H1 (cell line): ENCODE measurements around the gene GTPBP1. TPM values are rescaled to one million over a fixed set of nuclear protein-coding genes. Genes with fewer than 3 reads are reported as not detected.

Experiments used
- CTCF ChIA-PET: fragments of 300-600 bp; sonication (Branson Sonifier 250); formaldehyde crosslinking; loops from one replicate; lab custom pipeline; 2021; ENCODE audit not compliant: partially characterized antibody; lab: Charles Lee
- POLR2A ChIA-PET: fragments of 300-600 bp; sonication (Branson Sonifier 250); formaldehyde crosslinking; loops from one replicate; lab custom pipeline; 2021; ENCODE audit warnings: inconsistent platforms; ENCODE audit not compliant: partially characterized antibody; lab: Charles Lee
- DNase-seq, 2 experiments: peaks; one replicate each; pipeline versions ENCODE4 v3.0.0 to v3.0.0-alpha.2; 2010 to 2022; ENCODE audit warnings: low spot score in 2 of 2, low read depth in 1 of 2, mixed read lengths in 1 of 2
- FAIRE-seq: peaks from 2 replicates; lab custom pipeline; 2011; peaks lifted over from hg19 to GRCh38; lab: Jason Lieb, UNC
- H2AFZ ChIP-seq: 2 replicates; pipeline ENCODE4 v1.8.1; 2012; ENCODE audit warnings: low read length, inconsistent platforms
- H2AK5ac ChIP-seq: 2 replicates; pipeline ENCODE4 v1.6.1; 2013; ENCODE audit warnings: low read depth, low read length
- H2BK120ac ChIP-seq: replicated peaks from 2 replicates; pipeline ENCODE3; 2013; ENCODE audit warnings: low read depth, low read length, inconsistent platforms
- H2BK12ac ChIP-seq: 2 replicates; pipeline ENCODE4 v1.6.1; 2013; ENCODE audit warnings: low read depth, low read length
- H2BK15ac ChIP-seq: 2 replicates; pipeline ENCODE4 v1.6.1; 2013; ENCODE audit warnings: low read length
- H2BK20ac ChIP-seq: 2 replicates; pipeline ENCODE4 v1.6.1; 2013; ENCODE audit warnings: low read length
- H2BK5ac ChIP-seq: 2 replicates; pipeline ENCODE4 v1.6.1; 2013; ENCODE audit warnings: low read depth, low read length
- H3K14ac ChIP-seq: 2 replicates; pipeline ENCODE4 v1.6.1; 2013; ENCODE audit warnings: inconsistent platforms; ENCODE audit not compliant: insufficient read length
- H3K18ac ChIP-seq: 2 replicates; pipeline ENCODE4 v1.6.1; 2013; ENCODE audit warnings: low read length; ENCODE audit errors: extremely low read depth
- H3K23ac ChIP-seq: 2 replicates; pipeline ENCODE4 v1.6.1; 2013; ENCODE audit warnings: inconsistent platforms; ENCODE audit not compliant: insufficient read length
- H3K23me2 ChIP-seq: 2 replicates; pipeline ENCODE4 v1.6.1; 2013; ENCODE audit warnings: low read depth, low read length
- H3K27ac ChIP-seq: 2 replicates; pipeline ENCODE4 v1.6.1; 2011; ENCODE audit warnings: low read depth, low read length, inconsistent platforms
- H3K27me3 ChIP-seq, 4 experiments: replicated peaks in 1 of 4; 1 replicate in 1 of 4; 2 replicates in 3 of 4; pipeline versions ENCODE4 v1.6.1 to v1.8.1; 2011 to 2013; ENCODE audit warnings: low read length in 3 of 4, mild to moderate bottlenecking in 3 of 4, inconsistent platforms in 2 of 4, mixed read lengths in 2 of 4, moderate library complexity in 1 of 4; ENCODE audit not compliant: control insufficient read depth in 3 of 4, insufficient read depth in 3 of 4; ENCODE audit errors: extremely low read depth in 1 of 4
- H3K36me3 ChIP-seq, 4 experiments: 2 replicates each; pipeline versions ENCODE4 v1.6.1 to v1.8.1; 2011 to 2013; ENCODE audit warnings: mild to moderate bottlenecking in 4 of 4, low read length in 3 of 4, moderate library complexity in 2 of 4, control low read depth in 1 of 4, inconsistent platforms in 1 of 4; ENCODE audit not compliant: insufficient read depth in 4 of 4, control insufficient read depth in 2 of 4
- H3K4ac ChIP-seq: replicated peaks from 2 replicates; pipeline ENCODE3; 2013; ENCODE audit warnings: low read length, low read depth, mixed read lengths, inconsistent platforms; ENCODE audit not compliant: insufficient read length
- H3K4me1 ChIP-seq, 4 experiments: replicated peaks in 1 of 4; 1 replicate in 1 of 4; 2 replicates in 3 of 4; pipeline versions ENCODE4 v1.6.1 to v1.8.1; 2011 to 2013; ENCODE audit warnings: low read length in 3 of 4, inconsistent platforms in 2 of 4, mixed read lengths in 1 of 4; ENCODE audit not compliant: insufficient read depth in 4 of 4, control insufficient read depth in 3 of 4
- H3K4me2 ChIP-seq, 2 experiments: 2 replicates each; pipeline versions ENCODE4 v1.6.1 to v1.8.1; 2011 to 2013; ENCODE audit warnings: low read depth in 2 of 2, low read length in 2 of 2, control low read depth in 1 of 2, inconsistent platforms in 1 of 2, mild to moderate bottlenecking in 1 of 2; ENCODE audit not compliant: insufficient read depth in 1 of 2
- H3K4me3 ChIP-seq, 4 experiments: fragments of 200-600, 300-600 bp in 1 of 4; sonication (generic), shearing (Covaris generic), sonication (Bioruptor Twin) in 1 of 4; 2 replicates each; pipeline versions ENCODE4 v1.5.1 to v1.8.1; 2011 to 2016; ENCODE audit warnings: low read length in 4 of 4, low read depth in 3 of 4, control low read depth in 2 of 4, inconsistent platforms in 2 of 4, mild to moderate bottlenecking in 2 of 4, mixed read lengths in 1 of 4, moderate library complexity in 1 of 4; ENCODE audit not compliant: insufficient read depth in 2 of 4; ENCODE audit errors: extremely low read depth in 1 of 4
- H3K56ac ChIP-seq: replicated peaks from 2 replicates; pipeline ENCODE3; 2013; ENCODE audit warnings: low read depth, mild to moderate bottlenecking, mixed read lengths, low read length, inconsistent platforms; ENCODE audit not compliant: insufficient read length
- H3K79me1 ChIP-seq: 2 replicates; pipeline ENCODE4 v1.6.1; 2013; ENCODE audit warnings: low read depth, low read length, control low read depth
- H3K79me2 ChIP-seq, 2 experiments: 2 replicates each; pipeline versions ENCODE4 v1.6.1 to v1.8.1; 2012 to 2013; ENCODE audit warnings: low read length in 2 of 2, mild to moderate bottlenecking in 2 of 2, inconsistent platforms in 1 of 2; ENCODE audit not compliant: insufficient read depth in 2 of 2, control insufficient read depth in 1 of 2
- H3K9ac ChIP-seq, 4 experiments: replicated peaks in 1 of 4; 1 replicate in 1 of 4; 2 replicates in 3 of 4; pipeline versions ENCODE4 v1.6.1 to v1.8.1; 2011 to 2013; ENCODE audit warnings: low read depth in 3 of 4, low read length in 3 of 4, control low read depth in 2 of 4, mild to moderate bottlenecking in 2 of 4, moderate library complexity in 2 of 4, inconsistent platforms in 1 of 4; ENCODE audit errors: extremely low read depth in 1 of 4
- H3K9me3 ChIP-seq, 2 experiments: 2 replicates each; pipeline versions ENCODE4 v1.6.1 to v1.8.1; 2012 to 2013; ENCODE audit warnings: mild to moderate bottlenecking in 2 of 2, moderate library complexity in 2 of 2, control low read depth in 1 of 2, inconsistent platforms in 1 of 2, low read depth in 1 of 2, low read length in 1 of 2, mixed read lengths in 1 of 2; ENCODE audit not compliant: insufficient read depth in 2 of 2
- H4K20me1 ChIP-seq, 2 experiments: replicated peaks in 1 of 2; 2 replicates each; pipeline versions ENCODE3 to v1.8.1; 2011 to 2013; ENCODE audit warnings: inconsistent platforms in 2 of 2, low read length in 2 of 2, mild to moderate bottlenecking in 1 of 2; ENCODE audit not compliant: insufficient read depth in 2 of 2, control insufficient read depth in 1 of 2
- H4K5ac ChIP-seq: 2 replicates; pipeline ENCODE4 v1.6.1; 2013; ENCODE audit warnings: low read length, low read depth, mixed read lengths, inconsistent platforms; ENCODE audit not compliant: insufficient read length
- H4K8ac ChIP-seq: 2 replicates; pipeline ENCODE4 v1.8.0; 2013; ENCODE audit warnings: mild to moderate bottlenecking, moderate library complexity, low read length, inconsistent platforms; ENCODE audit not compliant: insufficient read depth; ENCODE audit errors: extremely low read depth
- H4K91ac ChIP-seq: replicated peaks from 2 replicates; pipeline ENCODE3; 2013; ENCODE audit warnings: low read length, mixed read lengths, inconsistent platforms; ENCODE audit not compliant: insufficient read length
- CBX5 ChIP-seq: fragments of 300-800, 300-1000 bp; sonication (generic); IDR thresholded peaks from 2 replicates; pipeline ENCODE4 v1.7.1; 2016; ENCODE audit warnings: antibody characterized with exemption, low read length, low read depth
- CTBP2 ChIP-seq: IDR thresholded peaks from 2 replicates; pipeline ENCODE4 v1.7.0; 2011; ENCODE audit warnings: borderline replicate concordance, mild to moderate bottlenecking, moderate library complexity, mixed read lengths, low read length; ENCODE audit not compliant: insufficient read depth, insufficient read length
- EZH2 ChIP-seq: fragments of 200-600 bp; sonication (generic); IDR thresholded peaks from 2 replicates; pipeline ENCODE4 v1.7.1; 2012; ENCODE audit warnings: low read depth, mild to moderate bottlenecking, moderate library complexity, low read length, inconsistent platforms; ENCODE audit not compliant: severe bottlenecking
- POLR2A ChIP-seq, 2 experiments: IDR thresholded peaks; 1 replicate in 1 of 2; 2 replicates in 1 of 2; pipeline ENCODE4 v1.6.1; 2011; ENCODE audit warnings: low read depth in 2 of 2, low read length in 2 of 2, mild to moderate bottlenecking in 2 of 2; ENCODE audit errors: control extremely low read depth in 1 of 2
- RBBP5 ChIP-seq: IDR thresholded peaks from 2 replicates; pipeline ENCODE4 v1.7.1; 2012; ENCODE audit warnings: low read depth, mild to moderate bottlenecking, inconsistent platforms, low read length, moderate library complexity, borderline replicate concordance
- RFX5 ChIP-seq: IDR thresholded peaks from 2 replicates; pipeline ENCODE4 v1.6.1; 2011; ENCODE audit warnings: low read depth, low read length, improper control_type of control experiment, borderline replicate concordance
- WGBS, 2 experiments: shearing (Covaris generic) in 1 of 2; methylation state at CpG; one replicate each; pipeline versions ENCODE4 v1.1.6 to v1.1.7; 2013 to 2015; ENCODE audit warnings: low lambda C conversion rate in 2 of 2, mixed read lengths in 2 of 2, inconsistent platforms in 1 of 2, low coverage in 1 of 2, missing lambda C conversion rate in 1 of 2; ENCODE audit not compliant: insufficient replicate concordance in 2 of 2, insufficient coverage in 1 of 2, insufficient read length in 1 of 2; ENCODE audit errors: extremely low coverage in 1 of 2, missing lambda C conversion rate in 1 of 2; 5-methylcytosine and 5-hydroxymethylcytosine counted together
- polyA plus RNA-seq, 7 experiments: library from polyadenylated mRNA; depleted of rRNA in 3 of 7; stranded (reverse) in 5 of 7; unstranded in 2 of 7; fragments of >200 nt in 5 of 7; fragments of 200-250 nt in 2 of 7; gene quantifications; 1 replicate in 5 of 7; 2 replicates in 1 of 7; 4 replicates in 1 of 7; pipeline versions ENCODE4 v1.2.1 to v1.2.3, GENCODE V29; 2011 to 2013; ENCODE audit warnings: missing spikeins in 2 of 7, mixed read lengths in 2 of 7
- total RNA-seq: library from RNA; stranded (reverse); fragmentation: NEBNext Ultra II Directional; extraction: Animal tissue kit (Norgen Biotek cat#: 25700); gene quantifications from 2 replicates; pipeline ENCODE4 v1.2.1, GENCODE V29; 2021

The GTPBP1 gene
- total and polyA plus RNA-seq, 2 of the 8 experiments (the other 6 are each of a cell fraction or from before 2014, with no cell fraction given): 53.1 to 91.8 TPM

DNA sequence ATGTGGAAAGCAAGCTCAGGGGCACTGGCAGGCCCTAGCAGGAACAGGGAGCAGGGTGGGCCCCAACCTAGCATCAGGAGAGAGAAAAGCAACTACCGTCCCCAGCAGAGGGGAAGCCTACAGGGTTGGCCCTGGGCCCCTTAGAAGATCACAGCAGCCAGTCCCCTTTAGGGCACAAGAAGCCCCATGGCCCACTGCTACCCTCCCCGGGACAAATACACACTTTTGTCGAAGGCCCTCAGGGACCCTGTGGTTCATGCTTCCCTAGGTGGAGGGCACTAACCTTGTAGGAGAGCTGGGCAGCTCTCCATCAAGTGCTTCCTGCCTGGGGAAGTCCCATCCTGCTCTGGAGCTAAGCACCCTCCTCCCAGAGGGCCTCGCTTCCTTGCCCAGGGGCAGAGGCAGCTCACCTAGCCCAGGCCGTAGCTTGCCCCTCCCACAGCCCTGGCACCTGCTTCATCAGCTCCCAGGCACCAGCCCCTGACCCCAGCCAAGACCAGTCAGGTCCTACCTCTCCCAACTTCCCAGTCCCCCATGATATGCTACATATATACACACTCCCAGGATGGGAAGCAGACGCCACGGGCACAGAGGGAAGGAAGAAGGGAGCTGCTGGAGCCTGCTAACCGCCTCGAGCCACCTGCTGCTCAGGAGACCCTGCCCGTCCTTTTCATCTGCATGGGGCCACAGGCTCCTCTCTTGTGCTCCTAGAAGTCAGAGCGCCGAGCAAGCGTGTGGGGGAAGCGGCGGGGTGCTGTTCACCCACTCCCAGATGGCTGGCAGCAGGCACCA lies 29.9 kb downstream of the GTPBP1 start:
- Histone ChIP-seq H2BK12ac (no peak overlapping the region), H3K36me3 (peaks cover 11 to 25% (median 19%) of the 10 kb centered on the region in 4 experiments; a peak in 7 of 8 replicates), H2BK120ac (no peak overlapping the region), H3K14ac (no peak overlapping the region), H4K8ac (no peak overlapping the region), H3K27me3 (no peaks in the 10 kb centered on the region), H3K56ac (no peak overlapping the region), H3K23me2 (no peaks in the 10 kb centered on the region), H3K79me2 (no peaks in the 10 kb centered on the region), H3K4me1 (no peaks in the 10 kb centered on the region), H4K91ac (no peak overlapping the region), H4K5ac (no peak overlapping the region), H2AK5ac (no peak overlapping the region), H3K27ac (no peak overlapping the region), H4K20me1 (peaks cover 6 to 11% of the 10 kb centered on the region in 2 experiments), H2AFZ (no peak overlapping the region), H3K9ac (no peak overlapping the region), H3K23ac (no peak overlapping the region), H2BK5ac (no peak overlapping the region), H2BK20ac (no peak overlapping the region), H2BK15ac (no peak overlapping the region)
- DNase-seq: no peak
- 93% methylated on average over 12 of the region's 15 CpGs; no CpG with 5 or more reads in 1 of the 2 experiments for WGBS, 2 experiments
- POLR2A ChIA-PET: interaction anchor here (0.6 to 13.2 kb wide), 7 partner anchors 11 to 614 kb away, joined by 3 to 112 read pairs (median 3); partner anchors contain the start of gene TOMM22
- no peak for FAIRE-seq
- TF ChIP-seq RBBP5: no peak
- TF ChIP-seq POLR2A (IDR thresholded peaks at IDR 0.05; ENCODE audit: control extremely low read depth in 1 of 2, low read depth in 2 of 2, low read length in 2 of 2): 0 out of 3 replicates have a peak, but pooled peaks of 1 of the 2 experiments have one; percentile 6
- no peak for TF ChIP-seq CTBP2
- no peak for TF ChIP-seq EZH2
- TF ChIP-seq CBX5: no peak
- TF ChIP-seq RFX5: no peak
- TF ChIP-seq, all 59 proteins: peak for 1
- CTCF ChIA-PET: interaction anchor here (0.6 to 11.1 kb wide), 7 partner anchors 13 to 238 kb away, joined by 3 to 124 read pairs (median 5); partner anchors contain the start of gene NPTXR
- no peak overlapping the region for H3K4ac ChIP-seq
- H3K18ac ChIP-seq: no peak overlapping the region
- H3K79me1 ChIP-seq: no peaks in the 10 kb centered on the region
- no peak overlapping the region for H3K4me2 ChIP-seq
- H3K9me3 ChIP-seq: no peaks in the 10 kb centered on the region
- no peak overlapping the region for H3K4me3 ChIP-seq
